Measurements from ENCODE around the gene STIP1. TPM values are rescaled to one million over a fixed set of nuclear protein-coding genes. Genes with fewer than 3 reads are reported as not detected.

Gene STIP1
- total RNA-seq, 1 experiment from 2014 or later, result 299 TPM

DNA sequence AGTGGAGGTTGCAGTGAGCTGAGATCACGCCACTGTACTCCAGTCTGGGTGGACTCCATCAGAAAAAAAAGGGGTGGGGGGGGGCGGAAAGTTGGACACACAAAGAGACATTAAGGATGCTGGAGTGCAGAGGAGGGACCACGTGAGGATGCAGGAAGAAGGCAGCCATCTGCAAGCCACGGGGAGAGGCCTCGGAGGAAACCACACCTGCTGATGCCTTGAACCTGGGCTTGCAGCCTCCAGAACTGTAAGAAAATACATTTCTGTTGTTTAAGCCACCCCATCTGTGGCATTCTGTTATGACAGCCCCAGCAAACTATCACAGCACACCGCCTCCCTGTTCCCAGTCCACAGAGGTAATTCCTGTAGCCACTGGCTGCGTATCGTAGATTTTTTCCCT is 9.2 kb upstream of the STIP1 start:
- peaks cover 10% of the 10 kb centered on the region for H3K4me1 ChIP-seq (replicated peaks; ENCODE audit: insufficient read depth)
- H3K4me3 ChIP-seq, result no peak overlapping the region
- ChIA-PET POLR2A (ENCODE audit: unreplicated experiment) (no interaction called here), CTCF (no interaction called here)
- DNase-seq, result no peak
- H3K4me2 ChIP-seq, result no peak overlapping the region
- intact Hi-C loops (cut with micrococcal nuclease; ENCODE audit: unreplicated experiment), result no loop called here
- no peaks in the 10 kb centered on the region for H4K20me1 ChIP-seq (ENCODE audit: insufficient read depth)
- H3K27me3 ChIP-seq (ENCODE audit: insufficient read depth, low read depth), result no peaks in the 10 kb centered on the region
- no peaks in the 10 kb centered on the region for H3K79me2 ChIP-seq (ENCODE audit: low read depth)
- peaks cover 7% of the 10 kb centered on the region; the same call in 1 of the 2 replicates for H3F3A ChIP-seq (ENCODE audit: insufficient read depth, low read depth)
- H3K27ac ChIP-seq, result no peak overlapping the region
- TF ChIP-seq CTCF (conservative IDR thresholded peaks at IDR 0.05) (no peak), EZH2 (IDR thresholded peaks at IDR 0.05; ENCODE audit: low read depth) (no peak)
- H2AFZ ChIP-seq, result no peak overlapping the region
- no TSS peak for BruUV-seq (replicated peaks)
- no peaks in the 10 kb centered on the region for H3K36me3 ChIP-seq (ENCODE audit: low read depth)
- no peaks in the 10 kb centered on the region for H3K9me2 ChIP-seq (ENCODE audit: insufficient read depth)
- H3K9me3 ChIP-seq (ENCODE audit: insufficient read depth, low read depth), result no peaks in the 10 kb centered on the region

GRCh38 chr11:64178203-64178602 is 7.8 kb upstream of the STIP1 start:
- H3K27ac ChIP-seq, result no peak overlapping the region
- H2AFZ ChIP-seq, result no peak overlapping the region
- ChIA-PET POLR2A (ENCODE audit: unreplicated experiment) (no interaction called here), CTCF (no interaction called here)
- no peaks in the 10 kb centered on the region for H3K27me3 ChIP-seq (ENCODE audit: insufficient read depth, low read depth)
- H3F3A ChIP-seq (ENCODE audit: insufficient read depth, low read depth), result peaks cover 17% of the 10 kb centered on the region; the same call in 1 of the 2 replicates
- H3K79me2 ChIP-seq (ENCODE audit: low read depth), result peaks cover 9% of the 10 kb centered on the region
- no TSS peak for BruUV-seq (replicated peaks)
- H3K9me2 ChIP-seq (ENCODE audit: insufficient read depth), result no peaks in the 10 kb centered on the region
- H3K4me2 ChIP-seq, result no peak overlapping the region
- intact Hi-C loops (cut with micrococcal nuclease; ENCODE audit: unreplicated experiment), result no loop called here
- no peaks in the 10 kb centered on the region for H3K36me3 ChIP-seq (ENCODE audit: low read depth)
- no peak overlapping the region for H3K4me3 ChIP-seq
- H4K20me1 ChIP-seq (ENCODE audit: insufficient read depth), result no peaks in the 10 kb centered on the region; the same call in 1 of the 2 replicates
- H3K4me1 ChIP-seq (replicated peaks; ENCODE audit: insufficient read depth), result peaks cover 15% of the 10 kb centered on the region
- TF ChIP-seq EZH2 (IDR thresholded peaks at IDR 0.05; ENCODE audit: low read depth), result no peak
- TF ChIP-seq CTCF (conservative IDR thresholded peaks at IDR 0.05), result no peak
- no peak for DNase-seq
- H3K9me3 ChIP-seq (ENCODE audit: insufficient read depth, low read depth), result no peaks in the 10 kb centered on the region

GRCh38 chr11:64178951-64179639 is 6.9 kb upstream of the STIP1 start:
- Histone ChIP-seq H4K20me1 (ENCODE audit: insufficient read depth) (no peaks in the 10 kb centered on the region; the same call in 1 of the 2 replicates), H3K4me2 (no peak overlapping the region), H3F3A (ENCODE audit: insufficient read depth, low read depth) (peaks cover 21% of the 10 kb centered on the region; the same call in 1 of the 2 replicates), H3K9me2 (ENCODE audit: insufficient read depth) (no peaks in the 10 kb centered on the region), H3K4me3 (no peak overlapping the region), H3K27ac (no peak overlapping the region), H3K79me2 (ENCODE audit: low read depth) (peaks cover 18% of the 10 kb centered on the region), H3K9me3 (ENCODE audit: insufficient read depth, low read depth) (no peaks in the 10 kb centered on the region), H3K27me3 (ENCODE audit: insufficient read depth, low read depth) (no peaks in the 10 kb centered on the region), H2AFZ (no peak overlapping the region), H3K4me1 (replicated peaks; ENCODE audit: insufficient read depth) (peaks cover 24% of the 10 kb centered on the region), H3K36me3 (ENCODE audit: low read depth) (no peaks in the 10 kb centered on the region)
- ChIA-PET POLR2A (ENCODE audit: unreplicated experiment) (no interaction called here), CTCF (no interaction called here)
- intact Hi-C loops (cut with micrococcal nuclease; ENCODE audit: unreplicated experiment), result no loop called here
- no peak for DNase-seq
- no peak for TF ChIP-seq EZH2 (IDR thresholded peaks at IDR 0.05; ENCODE audit: low read depth)
- TF ChIP-seq CTCF (conservative IDR thresholded peaks at IDR 0.05), result no peak
- BruUV-seq (replicated peaks), result no TSS peak
